HEK293 (cell line): ENCODE measurements around the gene TMEM150C.

Experiments used
- CTCF ChIA-PET: fragments of 350-600 bp; formaldehyde crosslinking; extraction: SDS; loops from one replicate; lab custom pipeline; 2021; ENCODE audit warnings: antibody characterized with exemption; lab: Yijun Ruan, JAX
- POLR2A ChIA-PET: fragments of 300-600 bp; formaldehyde crosslinking; extraction: SDS; loops from one replicate; lab custom pipeline; 2020; ENCODE audit warnings: antibody characterized with exemption, inconsistent platforms; lab: Yijun Ruan, JAX
- H3K27ac ChIP-seq: fragments of 200-500 bp; sonication (Bioruptor generic); 2 replicates; pipeline ENCODE4 v1.5.1; 2014; ENCODE audit warnings: low read depth, low read length, control low read depth, inconsistent platforms; ENCODE audit errors: extremely low read depth
- H3K36me3 ChIP-seq, 2 experiments: fragments of 200-500 bp in 1 of 2; sonication (Bioruptor generic) in 1 of 2; 1 replicate in 1 of 2; 2 replicates in 1 of 2; pipeline ENCODE4 v1.5.1; 2014 to 2017; ENCODE audit warnings: inconsistent platforms in 2 of 2, low read length in 2 of 2; ENCODE audit not compliant: control insufficient read depth in 2 of 2, insufficient read depth in 1 of 2
- H3K4me1 ChIP-seq: fragments of 200-500 bp; sonication (Bioruptor generic); 2 replicates; pipeline ENCODE4 v1.5.1; 2014; ENCODE audit warnings: mild to moderate bottlenecking, low read length, inconsistent platforms; ENCODE audit not compliant: control insufficient read depth, insufficient read depth
- H3K4me3 ChIP-seq: 2 replicates; pipeline ENCODE4 v1.5.1; 2011; ENCODE audit warnings: low read depth, mild to moderate bottlenecking, control low read depth, low read length, moderate library complexity
- H3K9me3 ChIP-seq: fragments of 200-500 bp; sonication (Bioruptor generic); 2 replicates; pipeline ENCODE4 v1.5.1; 2014; ENCODE audit warnings: low read depth, low read length, inconsistent platforms; ENCODE audit not compliant: control insufficient read depth, insufficient read depth
- EGR2 ChIP-seq: fragments of 450-650 bp; formaldehyde crosslinking; IDR thresholded peaks from 2 replicates; pipeline ENCODE4 v1.5.1; 2016; ENCODE audit warnings: low read depth, missing biosample characterization, missing genetic modification characterization
- GFI1B ChIP-seq: fragments of 450-650 bp; formaldehyde crosslinking; IDR thresholded peaks from 2 replicates; pipeline ENCODE4 v1.5.1; 2016; ENCODE audit warnings: missing biosample characterization, missing genetic modification characterization
- HOXD13 ChIP-seq: sonication (generic); formaldehyde crosslinking; IDR thresholded peaks from 2 replicates; pipeline ENCODE4 v1.8.0; 2022; ENCODE audit warnings: missing genetic modification reagents, borderline replicate concordance
- PRDM10 ChIP-seq: fragments of 450-650 bp; formaldehyde crosslinking; IDR thresholded peaks from 2 replicates; pipeline ENCODE4 v1.5.1; 2016; ENCODE audit warnings: missing biosample characterization, missing genetic modification characterization
- SCRT1 ChIP-seq: fragments of 450-650 bp; formaldehyde crosslinking; IDR thresholded peaks from 2 replicates; pipeline ENCODE4 v1.5.1; 2016; ENCODE audit warnings: missing biosample characterization, missing genetic modification characterization, borderline replicate concordance
- ZNF157 ChIP-seq: fragments of 450-650 bp; formaldehyde crosslinking; IDR thresholded peaks from 2 replicates; pipeline ENCODE4 v1.5.1; 2016; ENCODE audit warnings: missing biosample characterization, missing genetic modification characterization
- ZNF335 ChIP-seq: fragments of 450-650 bp; formaldehyde crosslinking; conservative IDR thresholded peaks from 2 replicates; pipeline ENCODE4 v1.5.1; 2016; ENCODE audit warnings: missing biosample characterization, missing genetic modification characterization
- ZNF391 ChIP-seq: fragments of 450-650 bp; formaldehyde crosslinking; IDR thresholded peaks from 2 replicates; pipeline ENCODE4 v1.5.1; 2016; ENCODE audit warnings: low read depth, missing biosample characterization, missing genetic modification characterization, borderline replicate concordance
- ZNF426 ChIP-seq: fragments of 450-650 bp; formaldehyde crosslinking; IDR thresholded peaks from 2 replicates; pipeline ENCODE4 v1.5.1; 2017; ENCODE audit warnings: missing biosample characterization, missing genetic modification characterization, mild to moderate bottlenecking, inconsistent platforms, moderate library complexity
- ZNF473 ChIP-seq: fragments of 450-650 bp; formaldehyde crosslinking; IDR thresholded peaks from 2 replicates; pipeline ENCODE4 v1.5.1; 2017; ENCODE audit warnings: missing biosample characterization, missing genetic modification characterization
- ZNF610 ChIP-seq: fragments of 450-650 bp; formaldehyde crosslinking; IDR thresholded peaks from 2 replicates; pipeline ENCODE4 v1.5.1; 2016; ENCODE audit warnings: missing biosample characterization, missing genetic modification characterization, borderline replicate concordance
- ZNF660 ChIP-seq: fragments of 450-650 bp; IDR thresholded peaks from 2 replicates; pipeline ENCODE4 v1.5.1; 2018; ENCODE audit warnings: missing biosample characterization, mild to moderate bottlenecking, missing genetic modification characterization
- ZNF768 ChIP-seq: fragments of 450-650 bp; formaldehyde crosslinking; IDR thresholded peaks from 2 replicates; pipeline ENCODE4 v1.5.1; 2018; ENCODE audit warnings: missing biosample characterization, mild to moderate bottlenecking, missing genetic modification characterization
- ZSCAN5A ChIP-seq: fragments of 450-650 bp; formaldehyde crosslinking; IDR thresholded peaks from 2 replicates; pipeline ENCODE4 v1.5.1; 2016; ENCODE audit warnings: missing biosample characterization, missing genetic modification characterization
- TF ChIP-seq, protein P1 (sequence below): fragments of 450-650 bp; IDR thresholded peaks from 2 replicates; pipeline ENCODE4 v1.5.1; 2018; ENCODE audit warnings: missing biosample characterization, mild to moderate bottlenecking, missing genetic modification characterization

Gene TMEM150C

GRCh38 chr4:82447886-82448285 is 113.9 kb downstream of the TMEM150C start:
- POLR2A ChIA-PET: no interaction called here
- peaks cover 0 to 50% of the 10 kb centered on the region in 2 experiments; a peak in 2 of 3 replicates for H3K36me3 ChIP-seq
- no peaks in the 10 kb centered on the region for H3K4me1 ChIP-seq
- TF ChIP-seq ZNF426 (tag by site-specific recombination): no peak
- no peak for TF ChIP-seq GFI1B (tag by site-specific recombination)
- no peak for TF ChIP-seq ZNF768 (tag by site-specific recombination)
- TF ChIP-seq ZNF157 (tag by site-specific recombination): no peak
- no peak for TF ChIP-seq ZNF335 (tag by site-specific recombination)
- no peak for TF ChIP-seq HOXD13 (CRISPR knock-in tag)
- TF ChIP-seq, protein P1, sequence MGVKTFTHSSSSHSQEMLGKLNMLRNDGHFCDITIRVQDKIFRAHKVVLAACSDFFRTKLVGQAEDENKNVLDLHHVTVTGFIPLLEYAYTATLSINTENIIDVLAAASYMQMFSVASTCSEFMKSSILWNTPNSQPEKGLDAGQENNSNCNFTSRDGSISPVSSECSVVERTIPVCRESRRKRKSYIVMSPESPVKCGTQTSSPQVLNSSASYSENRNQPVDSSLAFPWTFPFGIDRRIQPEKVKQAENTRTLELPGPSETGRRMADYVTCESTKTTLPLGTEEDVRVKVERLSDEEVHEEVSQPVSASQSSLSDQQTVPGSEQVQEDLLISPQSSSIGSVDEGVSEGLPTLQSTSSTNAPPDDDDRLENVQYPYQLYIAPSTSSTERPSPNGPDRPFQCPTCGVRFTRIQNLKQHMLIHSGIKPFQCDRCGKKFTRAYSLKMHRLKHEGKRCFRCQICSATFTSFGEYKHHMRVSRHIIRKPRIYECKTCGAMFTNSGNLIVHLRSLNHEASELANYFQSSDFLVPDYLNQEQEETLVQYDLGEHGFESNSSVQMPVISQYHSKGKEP (tag by site-specific recombination): no peak
- TF ChIP-seq, all 188 proteins: peak for 0
- H3K9me3 ChIP-seq: no peaks in the 10 kb centered on the region
- H3K27ac ChIP-seq: no peak overlapping the region
- no peak overlapping the region for H3K4me3 ChIP-seq
- CTCF ChIA-PET: no interaction called here

DNA sequence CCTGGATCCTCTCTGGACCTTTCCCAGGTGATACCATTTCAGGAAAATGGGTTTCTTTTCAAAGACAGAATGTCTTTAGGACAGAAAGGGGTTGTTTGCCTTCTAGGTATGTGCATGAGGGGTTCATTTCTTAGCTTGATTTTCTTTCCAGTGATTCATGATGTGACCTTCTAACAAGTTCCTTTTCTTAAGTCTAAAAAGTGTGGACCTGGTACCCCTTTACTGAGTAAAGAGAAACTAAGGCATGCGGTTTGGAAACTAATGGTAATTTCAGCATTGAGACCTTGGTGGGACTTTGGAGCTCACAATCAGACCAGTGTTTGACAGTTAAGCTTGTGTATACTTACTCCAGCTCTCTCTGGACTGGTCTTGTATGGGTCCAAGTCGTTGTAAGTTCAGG is 122.7 kb downstream of the TMEM150C start:
- Histone ChIP-seq H3K9me3 (no peaks in the 10 kb centered on the region), H3K4me1 (no peaks in the 10 kb centered on the region), H3K36me3 (peaks cover 0 to 8% of the 10 kb centered on the region in 2 experiments; a peak in 2 of 3 replicates), H3K27ac (no peak overlapping the region), H3K4me3 (no peak overlapping the region)
- 0 out of 2 replicates have a peak, but pooled peaks have one; percentile 12 for TF ChIP-seq PRDM10 (tag by site-specific recombination)
- no peak for TF ChIP-seq ZNF391 (tag by site-specific recombination)
- TF ChIP-seq ZSCAN5A (tag by site-specific recombination): no peak
- no peak for TF ChIP-seq EGR2 (tag by site-specific recombination)
- TF ChIP-seq ZNF660 (tag by site-specific recombination): no peak
- TF ChIP-seq SCRT1 (tag by site-specific recombination): no peak
- TF ChIP-seq ZNF610 (tag by site-specific recombination): no peak
- no peak for TF ChIP-seq ZNF473 (tag by site-specific recombination)
- ChIA-PET CTCF (interaction anchor here (0.6 to 1.1 kb wide), 2 partner anchors 10 to 12 kb away, joined by 3 to 9 read pairs; no protein-coding TSS in a partner anchor), POLR2A (no interaction called here)
